ENCODE measurements around the gene CDK1. TPM values are rescaled to one million over a fixed set of nuclear protein-coding genes. Genes with fewer than 3 reads are reported as not detected.

CDK1 gene
- total RNA-seq, 1 experiment from 2014 or later = 78.9 TPM

DNA sequence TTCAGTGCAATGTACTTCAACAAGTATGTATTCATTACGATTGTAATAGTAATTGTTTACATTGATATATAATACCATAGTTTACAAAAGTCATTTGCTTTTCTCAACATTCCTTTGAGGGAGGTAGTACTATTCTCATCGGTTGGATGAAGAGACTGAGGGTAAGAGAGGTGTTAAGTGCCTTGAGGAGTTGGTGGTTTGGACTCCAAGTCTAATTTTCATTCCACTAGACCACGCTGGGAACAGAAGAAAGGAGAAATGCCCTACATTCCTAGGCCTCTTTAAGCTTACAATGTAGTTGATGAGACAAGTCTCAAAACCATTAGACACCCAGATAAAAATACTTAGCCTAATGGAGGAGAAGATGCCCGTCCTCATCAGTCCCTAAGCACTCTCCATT, 28.6 kb downstream of the CDK1 start:
- Histone ChIP-seq H2BK15ac (ENCODE audit: low read depth, low read length) (no peak overlapping the region), H2AK5ac (ENCODE audit: insufficient read length, low read length) (no peak overlapping the region), H3K9me3 (ENCODE audit: control insufficient read depth, low read depth, low read length) (no peaks in the 10 kb centered on the region), H4K91ac (ENCODE audit: insufficient read length, low read depth, low read length) (no peak overlapping the region), H2BK12ac (ENCODE audit: insufficient read length, low read depth, low read length) (no peak overlapping the region), H3K56ac (ENCODE audit: insufficient read length, low read depth, low read length) (no peak overlapping the region), H3K27ac (ENCODE audit: insufficient read length, low read depth, low read length) (no peak overlapping the region), H2BK20ac (ENCODE audit: low read depth, low read length, poor library complexity, severe bottlenecking) (no peak overlapping the region), H2BK120ac (ENCODE audit: low read depth, low read length, poor library complexity, severe bottlenecking) (no peak overlapping the region), H2BK5ac (ENCODE audit: insufficient read length, low read length) (no peak overlapping the region), H3K23me2 (ENCODE audit: insufficient read length, low read depth, low read length, poor library complexity, severe bottlenecking) (no peaks in the 10 kb centered on the region), H2AFZ (ENCODE audit: low read length) (no peak overlapping the region), H3K23ac (ENCODE audit: insufficient read length, low read depth, low read length) (no peak overlapping the region), H3K79me1 (ENCODE audit: insufficient read depth, low read depth, low read length, poor library complexity, severe bottlenecking) (no peaks in the 10 kb centered on the region), H3K4ac (ENCODE audit: low read depth, low read length) (no peak overlapping the region), H3K4me1 (ENCODE audit: insufficient read depth, low read length) (no peaks in the 10 kb centered on the region), H3T11ph (ENCODE audit: low read length) (no peak overlapping the region), H3K14ac (ENCODE audit: insufficient read depth, low read length) (no peak overlapping the region), H3K27me3 (ENCODE audit: insufficient read depth, low read length) (no peaks in the 10 kb centered on the region), H3K79me2 (ENCODE audit: insufficient read depth, low read length) (no peaks in the 10 kb centered on the region), H3K9ac (ENCODE audit: extremely low read depth, insufficient read length, low read length) (no peak overlapping the region), H4K5ac (ENCODE audit: insufficient read length, low read depth, low read length) (no peak overlapping the region), H3K18ac (ENCODE audit: insufficient read length, low read depth, low read length) (no peak overlapping the region), H3K4me2 (ENCODE audit: insufficient read depth, insufficient read length, low read length) (no peak overlapping the region), H4K8ac (replicated peaks; ENCODE audit: insufficient read length, low read depth, low read length) (no peak overlapping the region), H4K20me1 (ENCODE audit: control insufficient read depth, insufficient read depth, insufficient read length) (no peaks in the 10 kb centered on the region)
- Mint-ChIP-seq H3K9me3 (no peaks in the 10 kb centered on the region), H3K27ac (no peak overlapping the region), H3K4me1 (peaks cover 0 to 5% of the 10 kb centered on the region in 2 experiments; a peak in 3 of 4 replicates), H3K36me3 (ENCODE audit: insufficient read depth in 1 of 3, low read depth in 3 of 3) (no peaks in the 10 kb centered on the region), H3K4me3 (no peak overlapping the region), H3K27me3 (ENCODE audit: low read depth) (no peaks in the 10 kb centered on the region)
- no peak for DNase-seq
- TF ChIP-seq, protein P1, sequence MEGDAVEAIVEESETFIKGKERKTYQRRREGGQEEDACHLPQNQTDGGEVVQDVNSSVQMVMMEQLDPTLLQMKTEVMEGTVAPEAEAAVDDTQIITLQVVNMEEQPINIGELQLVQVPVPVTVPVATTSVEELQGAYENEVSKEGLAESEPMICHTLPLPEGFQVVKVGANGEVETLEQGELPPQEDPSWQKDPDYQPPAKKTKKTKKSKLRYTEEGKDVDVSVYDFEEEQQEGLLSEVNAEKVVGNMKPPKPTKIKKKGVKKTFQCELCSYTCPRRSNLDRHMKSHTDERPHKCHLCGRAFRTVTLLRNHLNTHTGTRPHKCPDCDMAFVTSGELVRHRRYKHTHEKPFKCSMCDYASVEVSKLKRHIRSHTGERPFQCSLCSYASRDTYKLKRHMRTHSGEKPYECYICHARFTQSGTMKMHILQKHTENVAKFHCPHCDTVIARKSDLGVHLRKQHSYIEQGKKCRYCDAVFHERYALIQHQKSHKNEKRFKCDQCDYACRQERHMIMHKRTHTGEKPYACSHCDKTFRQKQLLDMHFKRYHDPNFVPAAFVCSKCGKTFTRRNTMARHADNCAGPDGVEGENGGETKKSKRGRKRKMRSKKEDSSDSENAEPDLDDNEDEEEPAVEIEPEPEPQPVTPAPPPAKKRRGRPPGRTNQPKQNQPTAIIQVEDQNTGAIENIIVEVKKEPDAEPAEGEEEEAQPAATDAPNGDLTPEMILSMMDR (conservative IDR thresholded peaks at IDR 0.05) = no peak
- no CpG with 5 or more reads among the region's 4 CpGs for WGBS (ENCODE audit: extremely low coverage, insufficient read length, low lambda C conversion rate)
